K562 (cell line): ENCODE data around the gene FAM78B. TPM values are rescaled to one million over a fixed set of nuclear protein-coding genes. Genes with fewer than 3 reads are reported as not detected.

ENCODE experiments used
- ATAC-seq: fragments of 200-7000 bp; cut with Tn5 transposase; 3 replicates; pipeline ENCODE4 v1.9.1; 2020; ENCODE audit warnings: moderate library complexity
- BruUV-seq: library from RNA; stranded (reverse); fragments of 400-500 nt; replicated peaks from 2 replicates; lab custom pipeline; 2021; lab: Mats Ljungman, UMichigan
- CTCF ChIA-PET: fragments of 300-600 bp; formaldehyde crosslinking; extraction: SDS; loops from one replicate; lab custom pipeline; 2021; ENCODE audit warnings: low intra/inter-chr PET ratio; lab: Yijun Ruan, JAX
- POLR2A ChIA-PET: fragments of 300-600, 350-650 bp; sonication (Branson Sonifier 250); formaldehyde crosslinking; extraction: SDS; loops from one replicate; lab custom pipeline; 2021; ENCODE audit warnings: antibody characterized with exemption, inconsistent platforms; lab: Yijun Ruan, JAX
- DNase-seq, 4 experiments: peaks; one replicate each; pipeline versions ENCODE4 v3.0.0 to v3.0.0-alpha.2; 2011 to 2018; ENCODE audit warnings: low spot score in 3 of 4, mixed read lengths in 3 of 4; ENCODE audit errors: extremely low read depth in 1 of 4
- FAIRE-seq: peaks from 2 replicates; lab custom pipeline; 2011; peaks lifted over from hg19 to GRCh38; lab: Jason Lieb, UNC
- H2AFZ ChIP-seq: 2 replicates; pipeline ENCODE4 v1.6.0; 2011; ENCODE audit warnings: low read depth, low read length, control low read depth, inconsistent platforms
- H3K27ac ChIP-seq: fragments of 200-600 bp; 3 replicates; pipeline ENCODE4 v1.8.0; 2011; ENCODE audit warnings: low read depth, mild to moderate bottlenecking, control low read depth, inconsistent platforms, low read length, moderate library complexity, mixed read lengths; ENCODE audit errors: extremely low read depth
- H3K27me3 ChIP-seq, 2 experiments: fragments of 300-600 bp in 1 of 2; 2 replicates in 1 of 2; 3 replicates in 1 of 2; pipeline versions ENCODE4 v1.6.0 to v1.8.0; 2011; ENCODE audit warnings: inconsistent platforms in 2 of 2, low read length in 2 of 2, mild to moderate bottlenecking in 1 of 2, mixed read lengths in 1 of 2, moderate library complexity in 1 of 2; ENCODE audit not compliant: control insufficient read depth in 2 of 2, insufficient read depth in 2 of 2
- H3K36me3 ChIP-seq: fragments of 300-600 bp; 3 replicates; pipeline ENCODE4 v1.8.0; 2011; ENCODE audit warnings: mild to moderate bottlenecking, low read length, inconsistent platforms; ENCODE audit not compliant: control insufficient read depth, insufficient read depth
- H3K4me1 ChIP-seq, 2 experiments: fragments of 200-600 bp in 1 of 2; replicated peaks in 1 of 2; 2 replicates in 1 of 2; 3 replicates in 1 of 2; pipeline versions ENCODE4 v1.5.1 to v1.8.0; 2011; ENCODE audit warnings: inconsistent platforms in 2 of 2, low read length in 2 of 2, mild to moderate bottlenecking in 1 of 2, mixed read lengths in 1 of 2, moderate library complexity in 1 of 2; ENCODE audit not compliant: control insufficient read depth in 2 of 2, insufficient read depth in 2 of 2
- H3K4me2 ChIP-seq: 2 replicates; pipeline ENCODE4 v1.6.1; 2011; ENCODE audit warnings: low read length, control low read depth, inconsistent platforms, mixed read lengths; ENCODE audit not compliant: insufficient read depth
- H3K4me3 ChIP-seq: fragments of 200-600 bp; sonication (generic), shearing (Covaris generic); 2 replicates; pipeline ENCODE4 v1.5.1; 2016; ENCODE audit warnings: control low read depth, inconsistent platforms
- H3K79me2 ChIP-seq: fragments of 200-600 bp; 3 replicates; pipeline ENCODE4 v1.8.0; 2011; ENCODE audit warnings: low read length, inconsistent platforms; ENCODE audit not compliant: control insufficient read depth, insufficient read depth
- H3K9ac ChIP-seq, 2 experiments: 2 replicates each; pipeline versions ENCODE4 v1.6.0 to v1.6.1; 2011; ENCODE audit warnings: low read depth in 2 of 2, low read length in 2 of 2, control low read depth in 1 of 2, inconsistent platforms in 1 of 2, mild to moderate bottlenecking in 1 of 2, mixed read lengths in 1 of 2; ENCODE audit not compliant: insufficient read depth in 1 of 2
- H3K9me1 ChIP-seq: one replicate; pipeline ENCODE4 v1.6.0; 2011; ENCODE audit warnings: inconsistent platforms, mild to moderate bottlenecking, low read length, moderate library complexity; ENCODE audit not compliant: control insufficient read depth, insufficient read depth
- H3K9me3 ChIP-seq: replicated peaks from 2 replicates; pipeline ENCODE4 v1.5.1; 2011; ENCODE audit warnings: low read depth, low read length, inconsistent platforms; ENCODE audit not compliant: control insufficient read depth, insufficient read depth
- H4K20me1 ChIP-seq: replicated peaks from 2 replicates; pipeline ENCODE4 v1.6.1; 2011; ENCODE audit warnings: low read length, inconsistent platforms, mixed read lengths; ENCODE audit not compliant: control insufficient read depth, insufficient read depth
- CREBBP ChIP-seq: IDR thresholded peaks from one replicate; pipeline ENCODE4 v1.6.1; 2012; ENCODE audit warnings: low read depth, mild to moderate bottlenecking, control low read depth, inconsistent platforms, low read length
- SIRT6 ChIP-seq: IDR thresholded peaks from one replicate; pipeline ENCODE4 v1.6.1; 2012; ENCODE audit warnings: low read depth, mild to moderate bottlenecking, control low read depth, inconsistent platforms, low read length, moderate library complexity
- SMARCA5 ChIP-seq: fragments of 450-650 bp; IDR thresholded peaks from 2 replicates; pipeline ENCODE4 v1.6.1; 2016
- WGBS: fragments of 100-300 bp; shearing (Covaris generic); methylation state at CpG from one replicate; pipeline ENCODE4 v1.1.6; 2016; ENCODE audit warnings: low coverage, mixed read lengths; ENCODE audit not compliant: insufficient coverage; ENCODE audit errors: missing lambda C conversion rate; 5-methylcytosine and 5-hydroxymethylcytosine counted together
- in situ Hi-C: fragments of 300-500 bp; cut with MboI; formaldehyde crosslinking; loops from 4 replicates; pipeline ENCODE4 v1.15.0; 2018; ENCODE audit warnings: inconsistent platforms, mixed read lengths
- intact Hi-C: fragments of 100-400 bp; cut with micrococcal nuclease; formaldehyde crosslinking; loops from 2 replicates; pipeline ENCODE4 v1.14.2; 2022
- polyA plus RNA-seq, 8 experiments: library from polyadenylated mRNA; depleted of rRNA in 4 of 8; stranded (reverse) in 5 of 8; unstranded in 3 of 8; fragments of >200 nt; fragmentation: Nextera tagmentation in 2 of 8; fragmentation: Illumina TruSeq in 1 of 8; extraction: Ambion mirVana in 2 of 8; extraction: Trizol in 1 of 8; gene quantifications; 2 replicates each; pipeline versions ENCODE4 v1.2.1 to v1.2.3, GENCODE V29; 2011 to 2014; ENCODE audit warnings: inconsistent platforms in 1 of 8, missing spikeins in 1 of 8
- total RNA-seq, 7 experiments: library from RNA; depleted of rRNA in 6 of 7; stranded (reverse); fragments of >200 nt in 6 of 7; fragmentation: Illumina TruSeq in 2 of 7; extraction: Trizol in 2 of 7; gene quantifications; 2 replicates each; pipeline versions ENCODE4 v1.2.1 to v1.2.3, GENCODE V29; 2011 to 2021; ENCODE audit warnings: low replicate concordance in 1 of 7
- TF ChIP-seq, protein P1 (sequence below): fragments of 450-650 bp; formaldehyde crosslinking; IDR thresholded peaks from 2 replicates; pipeline ENCODE4 v1.4.0; 2022; ENCODE audit warnings: missing genetic modification characterization
- TF ChIP-seq, protein P2 (sequence below), 2 experiments: fragments of 250-450 bp in 1 of 2; fragments of 450-650 bp in 1 of 2; sonication (Bioruptor Pico) in 1 of 2; IDR thresholded peaks; 2 replicates each; pipeline versions ENCODE4 v1.6.1 to v1.8.0; 2016 to 2021; ENCODE audit warnings: mild to moderate bottlenecking in 2 of 2, moderate library complexity in 2 of 2, missing compliant biosample characterization in 1 of 2, missing genetic modification characterization in 1 of 2
- TF ChIP-seq, protein P3 (sequence below), 2 experiments: fragments of 450-650 bp; formaldehyde crosslinking in 1 of 2; IDR thresholded peaks; 2 replicates each; pipeline versions ENCODE4 v1.4.0 to v1.6.1; 2014 to 2020; ENCODE audit warnings: mild to moderate bottlenecking in 2 of 2, borderline replicate concordance in 1 of 2, low read depth in 1 of 2
- TF ChIP-seq, protein P4 (sequence below), 2 experiments: IDR thresholded peaks in 1 of 2; conservative IDR thresholded peaks in 1 of 2; 2 replicates each; pipeline ENCODE4 v1.6.1; 2016; ENCODE audit warnings: low read depth in 2 of 2, mild to moderate bottlenecking in 1 of 2, missing compliant biosample characterization in 1 of 2, missing genetic modification characterization in 1 of 2, moderate library complexity in 1 of 2

FAM78B gene
- total and polyA plus RNA-seq, 9 of the 15 experiments (the other 6 are each of a cell fraction or from before 2014, with no cell fraction given): 0.04 to 0.43 (median 0.29) TPM; not detected in 1

DNA sequence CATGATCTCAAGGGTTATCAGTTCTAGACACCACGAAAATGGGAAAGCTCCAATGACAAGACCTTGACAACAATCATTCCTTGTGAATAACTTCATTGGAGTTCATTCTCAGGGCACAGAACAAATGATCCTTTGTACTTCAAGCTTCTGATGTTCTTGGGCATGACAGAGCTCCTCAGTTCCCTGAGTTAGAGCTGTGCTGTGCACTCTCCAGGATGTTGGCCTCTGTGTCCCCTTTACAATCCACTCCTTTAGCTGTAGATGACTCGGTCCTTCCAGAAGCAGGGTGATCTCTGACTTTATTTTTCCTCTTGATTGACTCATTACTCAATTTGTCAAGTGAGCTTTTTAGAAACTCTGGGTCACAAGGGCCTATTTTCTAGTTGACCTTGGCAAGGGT, 3.9 kb upstream of the FAM78B start:
- no peak overlapping the region for H3K9ac ChIP-seq
- in situ Hi-C loops (no loop called here), intact Hi-C loops (no loop called here)
- no peaks in the 10 kb centered on the region for H3K36me3 ChIP-seq
- 0% methylated on average over 2 of the region's 2 CpGs for WGBS
- no peak overlapping the region for H3K27ac ChIP-seq
- no peak overlapping the region for H2AFZ ChIP-seq
- H3K9me1 ChIP-seq: no peaks in the 10 kb centered on the region
- H3K4me2 ChIP-seq: no peak overlapping the region
- DNase-seq (no peak), FAIRE-seq (no peak), ATAC-seq (no peak)
- CTCF ChIA-PET: no interaction called here
- H4K20me1 ChIP-seq: no peaks in the 10 kb centered on the region
- H3K79me2 ChIP-seq: no peaks in the 10 kb centered on the region
- POLR2A ChIA-PET: interaction anchor here (0.6 to 1.9 kb wide), 6 partner anchors 9 to 19 kb away, joined by 3 to 6 read pairs (median 3); no protein-coding TSS in a partner anchor
- no TSS peak for BruUV-seq
- no peaks in the 10 kb centered on the region for H3K9me3 ChIP-seq
- H3K27me3 ChIP-seq: peaks cover 3 to 4% of the 10 kb centered on the region in 2 experiments; a peak in 3 of 5 replicates
- peaks cover 7 to 11% of the 10 kb centered on the region in 2 experiments; a peak in 4 of 5 replicates for H3K4me1 ChIP-seq
- H3K4me3 ChIP-seq: no peak overlapping the region
- TF ChIP-seq, protein P1, sequence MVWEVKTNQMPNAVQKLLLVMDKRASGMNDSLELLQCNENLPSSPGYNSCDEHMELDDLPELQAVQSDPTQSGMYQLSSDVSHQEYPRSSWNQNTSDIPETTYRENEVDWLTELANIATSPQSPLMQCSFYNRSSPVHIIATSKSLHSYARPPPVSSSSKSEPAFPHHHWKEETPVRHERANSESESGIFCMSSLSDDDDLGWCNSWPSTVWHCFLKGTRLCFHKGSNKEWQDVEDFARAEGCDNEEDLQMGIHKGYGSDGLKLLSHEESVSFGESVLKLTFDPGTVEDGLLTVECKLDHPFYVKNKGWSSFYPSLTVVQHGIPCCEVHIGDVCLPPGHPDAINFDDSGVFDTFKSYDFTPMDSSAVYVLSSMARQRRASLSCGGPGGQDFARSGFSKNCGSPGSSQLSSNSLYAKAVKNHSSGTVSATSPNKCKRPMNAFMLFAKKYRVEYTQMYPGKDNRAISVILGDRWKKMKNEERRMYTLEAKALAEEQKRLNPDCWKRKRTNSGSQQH: no peak
- TF ChIP-seq, protein P2, sequence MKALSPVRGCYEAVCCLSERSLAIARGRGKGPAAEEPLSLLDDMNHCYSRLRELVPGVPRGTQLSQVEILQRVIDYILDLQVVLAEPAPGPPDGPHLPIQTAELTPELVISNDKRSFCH (CRISPR knock-in tag; IDR thresholded peaks at IDR 0.05): no peak
- TF ChIP-seq, protein P2 (tag; IDR thresholded peaks at IDR 0.05): no peak
- TF ChIP-seq SMARCA5 (no peak), SIRT6 (no peak), CREBBP (no peak)
- TF ChIP-seq, protein P3, sequence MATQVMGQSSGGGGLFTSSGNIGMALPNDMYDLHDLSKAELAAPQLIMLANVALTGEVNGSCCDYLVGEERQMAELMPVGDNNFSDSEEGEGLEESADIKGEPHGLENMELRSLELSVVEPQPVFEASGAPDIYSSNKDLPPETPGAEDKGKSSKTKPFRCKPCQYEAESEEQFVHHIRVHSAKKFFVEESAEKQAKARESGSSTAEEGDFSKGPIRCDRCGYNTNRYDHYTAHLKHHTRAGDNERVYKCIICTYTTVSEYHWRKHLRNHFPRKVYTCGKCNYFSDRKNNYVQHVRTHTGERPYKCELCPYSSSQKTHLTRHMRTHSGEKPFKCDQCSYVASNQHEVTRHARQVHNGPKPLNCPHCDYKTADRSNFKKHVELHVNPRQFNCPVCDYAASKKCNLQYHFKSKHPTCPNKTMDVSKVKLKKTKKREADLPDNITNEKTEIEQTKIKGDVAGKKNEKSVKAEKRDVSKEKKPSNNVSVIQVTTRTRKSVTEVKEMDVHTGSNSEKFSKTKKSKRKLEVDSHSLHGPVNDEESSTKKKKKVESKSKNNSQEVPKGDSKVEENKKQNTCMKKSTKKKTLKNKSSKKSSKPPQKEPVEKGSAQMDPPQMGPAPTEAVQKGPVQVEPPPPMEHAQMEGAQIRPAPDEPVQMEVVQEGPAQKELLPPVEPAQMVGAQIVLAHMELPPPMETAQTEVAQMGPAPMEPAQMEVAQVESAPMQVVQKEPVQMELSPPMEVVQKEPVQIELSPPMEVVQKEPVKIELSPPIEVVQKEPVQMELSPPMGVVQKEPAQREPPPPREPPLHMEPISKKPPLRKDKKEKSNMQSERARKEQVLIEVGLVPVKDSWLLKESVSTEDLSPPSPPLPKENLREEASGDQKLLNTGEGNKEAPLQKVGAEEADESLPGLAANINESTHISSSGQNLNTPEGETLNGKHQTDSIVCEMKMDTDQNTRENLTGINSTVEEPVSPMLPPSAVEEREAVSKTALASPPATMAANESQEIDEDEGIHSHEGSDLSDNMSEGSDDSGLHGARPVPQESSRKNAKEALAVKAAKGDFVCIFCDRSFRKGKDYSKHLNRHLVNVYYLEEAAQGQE (IDR thresholded peaks at IDR 0.05; ENCODE audit: borderline replicate concordance): no peak
- TF ChIP-seq, protein P3 (CRISPR knock-in tag; IDR thresholded peaks at IDR 0.05; ENCODE audit: low read depth): no peak
- TF ChIP-seq, protein P4, sequence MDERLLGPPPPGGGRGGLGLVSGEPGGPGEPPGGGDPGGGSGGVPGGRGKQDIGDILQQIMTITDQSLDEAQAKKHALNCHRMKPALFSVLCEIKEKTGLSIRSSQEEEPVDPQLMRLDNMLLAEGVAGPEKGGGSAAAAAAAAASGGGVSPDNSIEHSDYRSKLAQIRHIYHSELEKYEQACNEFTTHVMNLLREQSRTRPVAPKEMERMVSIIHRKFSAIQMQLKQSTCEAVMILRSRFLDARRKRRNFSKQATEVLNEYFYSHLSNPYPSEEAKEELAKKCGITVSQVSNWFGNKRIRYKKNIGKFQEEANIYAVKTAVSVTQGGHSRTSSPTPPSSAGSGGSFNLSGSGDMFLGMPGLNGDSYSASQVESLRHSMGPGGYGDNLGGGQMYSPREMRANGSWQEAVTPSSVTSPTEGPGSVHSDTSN (CRISPR knock-in tag; IDR thresholded peaks at IDR 0.05; ENCODE audit: low read depth): no peak
- TF ChIP-seq, protein P4 (tag; conservative IDR thresholded peaks at IDR 0.05; ENCODE audit: low read depth): no peak
